H9 (cell line): ENCODE results near the gene TMCO6. TPM values are rescaled to one million over a fixed set of nuclear protein-coding genes. Genes with fewer than 3 reads are reported as not detected.
"Not testable (repeated sequence)": the region's sequence is repeated elsewhere in the genome, so short reads cannot be mapped to it uniquely, and the experiment has no call there.

Experiments used
- DNase-seq: peaks from one replicate; pipeline ENCODE4 v3.0.0-alpha.2; 2017
- H2AFZ ChIP-seq: one replicate; pipeline ENCODE4 v1.6.1; 2013; ENCODE audit warnings: mild to moderate bottlenecking, low read length, control low read depth, moderate library complexity
- H2AK5ac ChIP-seq: 2 replicates; pipeline ENCODE4 v1.6.1; 2013; ENCODE audit warnings: low read length, control low read depth, mixed read lengths; ENCODE audit not compliant: insufficient read length
- H2BK120ac ChIP-seq: one replicate; pipeline ENCODE4 v1.6.1; 2013; ENCODE audit warnings: low read depth, mild to moderate bottlenecking, low read length, control low read depth, inconsistent platforms; ENCODE audit not compliant: poor library complexity, severe bottlenecking
- H2BK12ac ChIP-seq: 2 replicates; pipeline ENCODE4 v1.6.1; 2013; ENCODE audit warnings: low read length, control low read depth, mixed read lengths, low read depth; ENCODE audit not compliant: insufficient read length
- H2BK15ac ChIP-seq: 2 replicates; pipeline ENCODE4 v1.6.1; 2013; ENCODE audit warnings: low read depth, low read length, control low read depth
- H2BK20ac ChIP-seq: one replicate; pipeline ENCODE4 v1.6.1; 2013; ENCODE audit warnings: low read depth, mild to moderate bottlenecking, low read length, control low read depth, inconsistent platforms; ENCODE audit not compliant: poor library complexity, severe bottlenecking
- H2BK5ac ChIP-seq: 2 replicates; pipeline ENCODE4 v1.6.1; 2013; ENCODE audit warnings: low read length, control low read depth, mixed read lengths; ENCODE audit not compliant: insufficient read length
- H3K14ac ChIP-seq: 2 replicates; pipeline ENCODE4 v1.6.1; 2013; ENCODE audit warnings: low read length, control low read depth; ENCODE audit not compliant: insufficient read depth
- H3K18ac ChIP-seq: 2 replicates; pipeline ENCODE4 v1.6.1; 2013; ENCODE audit warnings: low read depth, mild to moderate bottlenecking, mixed read lengths, low read length, control low read depth; ENCODE audit not compliant: insufficient read length
- H3K23ac ChIP-seq: 2 replicates; pipeline ENCODE4 v1.6.1; 2013; ENCODE audit warnings: low read length, control low read depth, mixed read lengths, low read depth; ENCODE audit not compliant: insufficient read length
- H3K23me2 ChIP-seq: 2 replicates; pipeline ENCODE4 v1.6.1; 2013; ENCODE audit warnings: low read depth, mild to moderate bottlenecking, mixed read lengths, low read length, control low read depth; ENCODE audit not compliant: insufficient read length, poor library complexity, severe bottlenecking
- H3K27ac ChIP-seq: 2 replicates; pipeline ENCODE4 v1.5.1; 2013; ENCODE audit warnings: low read length, control low read depth, mixed read lengths, low read depth; ENCODE audit not compliant: insufficient read length
- H3K27me3 ChIP-seq: 2 replicates; pipeline ENCODE4 v1.6.1; 2013; ENCODE audit warnings: low read length, control low read depth, inconsistent platforms; ENCODE audit not compliant: insufficient read depth
- H3K4ac ChIP-seq: 2 replicates; pipeline ENCODE4 v1.6.1; 2013; ENCODE audit warnings: low read depth, mild to moderate bottlenecking, control low read depth, inconsistent platforms, low read length, moderate library complexity
- H3K4me1 ChIP-seq: 2 replicates; pipeline ENCODE4 v1.6.1; 2013; ENCODE audit warnings: low read length, control low read depth, inconsistent platforms; ENCODE audit not compliant: insufficient read depth
- H3K4me2 ChIP-seq: 2 replicates; pipeline ENCODE4 v1.6.1; 2013; ENCODE audit warnings: low read length, control low read depth, mixed read lengths; ENCODE audit not compliant: insufficient read length, insufficient read depth
- H3K56ac ChIP-seq: 2 replicates; pipeline ENCODE4 v1.6.1; 2013; ENCODE audit warnings: low read depth, mild to moderate bottlenecking, mixed read lengths, low read length, control low read depth; ENCODE audit not compliant: insufficient read length
- H3K79me1 ChIP-seq: 2 replicates; pipeline ENCODE4 v1.6.1; 2013; ENCODE audit warnings: low read depth, mild to moderate bottlenecking, moderate library complexity, low read length, control low read depth, inconsistent platforms; ENCODE audit not compliant: insufficient read depth, poor library complexity, severe bottlenecking
- H3K79me2 ChIP-seq: 2 replicates; pipeline ENCODE4 v1.6.1; 2013; ENCODE audit warnings: low read length, control low read depth, inconsistent platforms; ENCODE audit not compliant: insufficient read depth
- H3K9ac ChIP-seq: 2 replicates; pipeline ENCODE4 v1.6.1; 2013; ENCODE audit warnings: low read length, control low read depth, mixed read lengths; ENCODE audit not compliant: insufficient read length; ENCODE audit errors: extremely low read depth
- H3K9me3 ChIP-seq: one replicate; pipeline ENCODE4 v1.6.1; 2013; ENCODE audit warnings: low read depth, low read length, inconsistent platforms; ENCODE audit not compliant: control insufficient read depth
- H3T11ph ChIP-seq: one replicate; pipeline ENCODE4 v1.6.1; 2013; ENCODE audit warnings: mild to moderate bottlenecking, low read length, control low read depth, inconsistent platforms
- H4K20me1 ChIP-seq: one replicate; pipeline ENCODE4 v1.6.1; 2013; ENCODE audit not compliant: control insufficient read depth, insufficient read length, insufficient read depth
- H4K5ac ChIP-seq: 2 replicates; pipeline ENCODE4 v1.6.1; 2013; ENCODE audit warnings: low read depth, mild to moderate bottlenecking, mixed read lengths, low read length, control low read depth; ENCODE audit not compliant: insufficient read length
- H4K8ac ChIP-seq: replicated peaks from 2 replicates; pipeline ENCODE4 v1.6.1; 2013; ENCODE audit warnings: low read length, control low read depth, mixed read lengths, low read depth; ENCODE audit not compliant: insufficient read length
- H4K91ac ChIP-seq: 2 replicates; pipeline ENCODE4 v1.6.1; 2013; ENCODE audit warnings: low read depth, mild to moderate bottlenecking, moderate library complexity, mixed read lengths, low read length, control low read depth; ENCODE audit not compliant: insufficient read length
- H3K27ac Mint-ChIP-seq, 3 experiments: 2 replicates in 2 of 3; 3 replicates in 1 of 3; pipeline ENCODE4 v1.8.0; 2020 to 2021; ENCODE audit warnings: mixed read lengths in 3 of 3, mild to moderate bottlenecking in 1 of 3, moderate library complexity in 1 of 3
- H3K27me3 Mint-ChIP-seq: 2 replicates; pipeline ENCODE4 v1.8.0; 2021; ENCODE audit warnings: low read depth, mild to moderate bottlenecking, moderate library complexity, mixed read lengths
- H3K36me3 Mint-ChIP-seq, 3 experiments: 2 replicates in 2 of 3; 3 replicates in 1 of 3; pipeline ENCODE4 v1.8.0; 2020 to 2021; ENCODE audit warnings: low read depth in 3 of 3, mixed read lengths in 3 of 3; ENCODE audit not compliant: insufficient read depth in 1 of 3
- H3K4me1 Mint-ChIP-seq, 2 experiments: 2 replicates each; pipeline ENCODE4 v1.8.0; 2020; ENCODE audit warnings: mixed read lengths in 2 of 2
- H3K4me3 Mint-ChIP-seq, 2 experiments: 2 replicates in 1 of 2; 3 replicates in 1 of 2; pipeline ENCODE4 v1.8.0; 2020 to 2021; ENCODE audit warnings: mild to moderate bottlenecking in 2 of 2, mixed read lengths in 2 of 2, moderate library complexity in 1 of 2
- H3K9me3 Mint-ChIP-seq, 2 experiments: 2 replicates in 1 of 2; 3 replicates in 1 of 2; pipeline ENCODE4 v1.8.0; 2020; ENCODE audit warnings: mild to moderate bottlenecking in 2 of 2, mixed read lengths in 2 of 2, moderate library complexity in 1 of 2
- WGBS: extraction: QIAGEN DNeasy Blood & Tissue Kit; methylation state at CpG from one replicate; pipeline ENCODE4 v1.1.7; 2013; ENCODE audit warnings: missing lambda C conversion rate, low lambda C conversion rate, mixed read lengths; ENCODE audit not compliant: insufficient read length; ENCODE audit errors: extremely low coverage; 5-methylcytosine and 5-hydroxymethylcytosine counted together
- total RNA-seq: library from RNA; stranded (reverse); gene quantifications from 2 replicates; pipeline ENCODE4 v1.2.1, GENCODE V29; 2021
- TF ChIP-seq, protein P1 (sequence below): fragments of 200-600 bp; sonication (generic); conservative IDR thresholded peaks from 3 replicates; pipeline ENCODE4 v1.8.0; 2021; ENCODE audit warnings: antibody characterized with exemption, mild to moderate bottlenecking

TMCO6 gene
- total RNA-seq, 1 experiment from 2014 or later, result 39.3 TPM

DNA sequence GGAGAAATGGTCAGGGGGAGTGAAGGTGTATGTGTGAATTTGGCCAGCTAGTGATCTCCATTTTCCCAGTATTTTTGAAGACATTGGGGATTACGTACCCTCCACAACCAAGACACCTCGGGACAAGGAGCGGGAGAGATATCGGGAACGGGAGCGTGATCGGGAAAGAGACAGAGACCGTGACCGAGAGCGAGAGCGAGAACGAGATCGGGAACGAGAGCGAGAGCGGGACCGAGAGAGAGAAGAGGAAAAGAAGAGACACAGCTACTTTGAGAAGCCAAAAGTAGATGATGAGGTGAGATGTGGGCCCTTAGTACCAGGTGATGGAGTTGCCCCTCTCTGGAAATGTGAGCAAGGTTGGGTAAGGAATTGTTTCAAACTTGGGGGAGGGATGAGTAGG lies 19.6 kb downstream of the TMCO6 start:
- Histone ChIP-seq H4K5ac (no peak overlapping the region), H3K9me3 (no peaks in the 10 kb centered on the region), H4K20me1 (no peaks in the 10 kb centered on the region), H2BK5ac (no peak overlapping the region), H2BK15ac (no peak overlapping the region), H3K18ac (no peak overlapping the region), H4K91ac (no peak overlapping the region), H3K27me3 (no peaks in the 10 kb centered on the region), H2AK5ac (no peak overlapping the region), H3K56ac (no peak overlapping the region), H3K79me1 (no peaks in the 10 kb centered on the region), H3K4me2 (no peak overlapping the region), H2BK20ac (no peak overlapping the region), H3K14ac (no peak overlapping the region), H3K23ac (no peak overlapping the region), H2BK120ac (no peak overlapping the region), H2AFZ (no peak overlapping the region), H3K79me2 (no peaks in the 10 kb centered on the region), H3K23me2 (no peaks in the 10 kb centered on the region), H3K4ac (no peak overlapping the region), H2BK12ac (no peak overlapping the region), H3T11ph (no peak overlapping the region), H4K8ac (no peak overlapping the region), H3K27ac (no peak overlapping the region), H3K9ac (no peak overlapping the region), H3K4me1 (no peaks in the 10 kb centered on the region)
- peaks cover 29 to 85% (median 81%) of the 10 kb centered on the region in 3 experiments for H3K36me3 Mint-ChIP-seq
- TF ChIP-seq, protein P1, sequence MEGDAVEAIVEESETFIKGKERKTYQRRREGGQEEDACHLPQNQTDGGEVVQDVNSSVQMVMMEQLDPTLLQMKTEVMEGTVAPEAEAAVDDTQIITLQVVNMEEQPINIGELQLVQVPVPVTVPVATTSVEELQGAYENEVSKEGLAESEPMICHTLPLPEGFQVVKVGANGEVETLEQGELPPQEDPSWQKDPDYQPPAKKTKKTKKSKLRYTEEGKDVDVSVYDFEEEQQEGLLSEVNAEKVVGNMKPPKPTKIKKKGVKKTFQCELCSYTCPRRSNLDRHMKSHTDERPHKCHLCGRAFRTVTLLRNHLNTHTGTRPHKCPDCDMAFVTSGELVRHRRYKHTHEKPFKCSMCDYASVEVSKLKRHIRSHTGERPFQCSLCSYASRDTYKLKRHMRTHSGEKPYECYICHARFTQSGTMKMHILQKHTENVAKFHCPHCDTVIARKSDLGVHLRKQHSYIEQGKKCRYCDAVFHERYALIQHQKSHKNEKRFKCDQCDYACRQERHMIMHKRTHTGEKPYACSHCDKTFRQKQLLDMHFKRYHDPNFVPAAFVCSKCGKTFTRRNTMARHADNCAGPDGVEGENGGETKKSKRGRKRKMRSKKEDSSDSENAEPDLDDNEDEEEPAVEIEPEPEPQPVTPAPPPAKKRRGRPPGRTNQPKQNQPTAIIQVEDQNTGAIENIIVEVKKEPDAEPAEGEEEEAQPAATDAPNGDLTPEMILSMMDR, result no peak
- DNase-seq, result no peak
- no CpG with 5 or more reads among the region's 17 CpGs for whole genome bisulfite sequencing
- H3K27ac Mint-ChIP-seq, result peak overlapping the region in 1 of 3 experiments; percentile 3; a peak in 1 of 7 replicates
- no peak overlapping the region for H3K4me3 Mint-ChIP-seq
- no peaks in the 10 kb centered on the region for H3K9me3 Mint-ChIP-seq
- no peaks in the 10 kb centered on the region for H3K27me3 Mint-ChIP-seq
- H3K4me1 Mint-ChIP-seq, result no peaks in the 10 kb centered on the region

DNA sequence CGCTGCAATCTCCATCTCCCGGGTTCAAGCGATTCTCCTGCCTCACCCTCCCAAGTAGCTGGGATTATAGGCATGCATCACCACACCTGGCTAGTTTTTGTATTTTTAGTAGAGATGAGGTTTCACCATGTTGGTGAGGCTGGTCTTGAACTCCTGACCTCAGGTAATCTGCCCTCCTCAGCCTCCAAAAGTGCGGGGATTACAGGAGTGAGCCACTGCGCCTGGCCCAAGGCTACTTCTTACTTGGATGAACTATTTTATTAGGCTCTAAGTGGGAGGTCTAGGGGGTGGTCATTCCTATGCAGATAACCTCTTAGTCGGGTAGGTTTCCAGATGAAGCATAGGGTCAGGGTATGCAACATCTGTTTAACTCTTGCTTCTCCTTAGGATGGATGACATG lies 21.1 kb downstream of the TMCO6 start:
- not testable (repeated sequence) for H3K18ac ChIP-seq, DNase-seq, H3K56ac ChIP-seq, H2BK15ac ChIP-seq, H4K5ac ChIP-seq, H2AK5ac ChIP-seq, H3K23ac ChIP-seq, H3K14ac ChIP-seq, H3K27ac ChIP-seq, H2BK5ac ChIP-seq, H3K4ac ChIP-seq, H3K79me1 ChIP-seq, H3K4me3 Mint-ChIP-seq, H3K27me3 ChIP-seq, H3K23me2 ChIP-seq, H3K4me1 Mint-ChIP-seq, H4K20me1 ChIP-seq, H3K4me2 ChIP-seq, H3K9me3 Mint-ChIP-seq, H3K27me3 Mint-ChIP-seq, H3K27ac Mint-ChIP-seq, H3K79me2 ChIP-seq, H2BK20ac ChIP-seq, H3K9me3 ChIP-seq, H2BK120ac ChIP-seq, H4K91ac ChIP-seq, H3K4me1 ChIP-seq, H3K9ac ChIP-seq, H3T11ph ChIP-seq, H2BK12ac ChIP-seq, H4K8ac ChIP-seq, H2AFZ ChIP-seq
- no CpG with 5 or more reads among the region's 6 CpGs for WGBS
- H3K36me3 Mint-ChIP-seq, result peaks cover 17 to 73% (median 66%) of the 10 kb centered on the region in 3 experiments
